Measurements from ENCODE around the gene OR5C1. TPM values are rescaled to one million over a fixed set of nuclear protein-coding genes. Genes with fewer than 3 reads are reported as not detected.

Gene OR5C1
- total and polyA plus RNA-seq, 2 of the 13 experiments (the other 11 are each of a cell fraction or from before 2014, with no cell fraction given), result not detected

DNA sequence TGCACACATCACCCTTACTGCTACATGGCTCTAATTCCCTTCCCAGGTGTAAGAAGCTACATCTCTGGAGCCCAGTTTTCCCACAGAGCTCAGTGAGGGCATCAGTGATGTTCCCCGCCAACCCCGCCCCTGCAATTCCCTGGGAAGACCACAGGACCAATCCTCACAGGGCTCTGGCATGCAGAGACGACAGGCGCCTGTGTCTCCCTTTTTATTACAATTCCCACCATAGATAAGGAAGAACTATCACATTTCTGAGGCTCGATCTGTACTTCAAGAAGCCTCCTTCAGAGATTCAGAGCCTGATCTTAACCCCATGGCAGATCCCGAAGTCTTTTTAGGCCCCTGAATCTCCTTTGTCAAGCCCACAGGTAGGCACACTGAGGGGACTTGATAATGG lies 46.7 kb upstream of the OR5C1 start, which contains the start of gene OR1L6:
TSS of gene OR1L6 (plus strand) at position 301 of the 400 bp plus-strand sequence. CDS start 7,545 bp downstream, outside the sequence.
- no peak within 1 kb of the TSS for H3K4me3 ChIP-seq (replicated peaks in 1 of 3; ENCODE audit: insufficient read depth in 1 of 3, low read depth in 2 of 3, low read length in 3 of 3)
- no peaks in the 10 kb centered on the region for H4K20me1 ChIP-seq (ENCODE audit: insufficient read depth, low read length)
- in situ Hi-C loops (cut with HindIII; ENCODE audit: extremely low pct_ligation_motif_present, low pct_unique_long_range_greater_than_20kb) (no loop called here), intact Hi-C loops (cut with micrococcal nuclease; ENCODE audit: unreplicated experiment) (no loop called here)
- no peaks in the 10 kb centered on the region for H3K27me3 ChIP-seq (ENCODE audit: control insufficient read depth in 1 of 2, insufficient read depth in 2 of 2, low read length in 2 of 2)
- ATAC-seq, result no peak
- H3K36me3 ChIP-seq (replicated peaks in 1 of 2; ENCODE audit: control insufficient read depth in 1 of 2, insufficient read depth in 2 of 2, low read length in 2 of 2), result no peaks in the 10 kb centered on the region
- H3K9me3 ChIP-seq (ENCODE audit: low read length), result no peaks in the 10 kb centered on the region
- H3K4me2 ChIP-seq (ENCODE audit: low read depth, low read length), result no peak within 1 kb of the TSS
- no peaks in the 10 kb centered on the region for H3K79me2 ChIP-seq (ENCODE audit: insufficient read depth, low read length)
- H3K4me1 ChIP-seq (ENCODE audit: insufficient read depth, low read length), result no peaks in the 10 kb centered on the region
- WGBS (ENCODE audit: low lambda C conversion rate), result 0% methylated on average over 3 of the region's 6 CpGs
- ChIA-PET CTCF (ENCODE audit: low intra/inter-chr PET ratio, low total read pairs) (no interaction called here), POLR2A (no interaction called here)
- BruUV-seq (replicated peaks), result no TSS peak
- no peak for FAIRE-seq
- TF ChIP-seq, protein P1, sequence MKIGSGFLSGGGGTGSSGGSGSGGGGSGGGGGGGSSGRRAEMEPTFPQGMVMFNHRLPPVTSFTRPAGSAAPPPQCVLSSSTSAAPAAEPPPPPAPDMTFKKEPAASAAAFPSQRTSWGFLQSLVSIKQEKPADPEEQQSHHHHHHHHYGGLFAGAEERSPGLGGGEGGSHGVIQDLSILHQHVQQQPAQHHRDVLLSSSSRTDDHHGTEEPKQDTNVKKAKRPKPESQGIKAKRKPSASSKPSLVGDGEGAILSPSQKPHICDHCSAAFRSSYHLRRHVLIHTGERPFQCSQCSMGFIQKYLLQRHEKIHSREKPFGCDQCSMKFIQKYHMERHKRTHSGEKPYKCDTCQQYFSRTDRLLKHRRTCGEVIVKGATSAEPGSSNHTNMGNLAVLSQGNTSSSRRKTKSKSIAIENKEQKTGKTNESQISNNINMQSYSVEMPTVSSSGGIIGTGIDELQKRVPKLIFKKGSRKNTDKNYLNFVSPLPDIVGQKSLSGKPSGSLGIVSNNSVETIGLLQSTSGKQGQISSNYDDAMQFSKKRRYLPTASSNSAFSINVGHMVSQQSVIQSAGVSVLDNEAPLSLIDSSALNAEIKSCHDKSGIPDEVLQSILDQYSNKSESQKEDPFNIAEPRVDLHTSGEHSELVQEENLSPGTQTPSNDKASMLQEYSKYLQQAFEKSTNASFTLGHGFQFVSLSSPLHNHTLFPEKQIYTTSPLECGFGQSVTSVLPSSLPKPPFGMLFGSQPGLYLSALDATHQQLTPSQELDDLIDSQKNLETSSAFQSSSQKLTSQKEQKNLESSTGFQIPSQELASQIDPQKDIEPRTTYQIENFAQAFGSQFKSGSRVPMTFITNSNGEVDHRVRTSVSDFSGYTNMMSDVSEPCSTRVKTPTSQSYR (CRISPR knock-in tag; IDR thresholded peaks at IDR 0.05; ENCODE audit: borderline replicate concordance), result no peak
- TF ChIP-seq, protein P2, sequence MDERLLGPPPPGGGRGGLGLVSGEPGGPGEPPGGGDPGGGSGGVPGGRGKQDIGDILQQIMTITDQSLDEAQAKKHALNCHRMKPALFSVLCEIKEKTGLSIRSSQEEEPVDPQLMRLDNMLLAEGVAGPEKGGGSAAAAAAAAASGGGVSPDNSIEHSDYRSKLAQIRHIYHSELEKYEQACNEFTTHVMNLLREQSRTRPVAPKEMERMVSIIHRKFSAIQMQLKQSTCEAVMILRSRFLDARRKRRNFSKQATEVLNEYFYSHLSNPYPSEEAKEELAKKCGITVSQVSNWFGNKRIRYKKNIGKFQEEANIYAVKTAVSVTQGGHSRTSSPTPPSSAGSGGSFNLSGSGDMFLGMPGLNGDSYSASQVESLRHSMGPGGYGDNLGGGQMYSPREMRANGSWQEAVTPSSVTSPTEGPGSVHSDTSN (CRISPR knock-in tag; IDR thresholded peaks at IDR 0.05), result no peak
- TF ChIP-seq IKZF1 (IDR thresholded peaks at IDR 0.05), result no peak
- no peak for TF ChIP-seq ZNF616 (CRISPR knock-in tag; IDR thresholded peaks at IDR 0.05; ENCODE audit: low read depth)
- TF ChIP-seq ZNF160 (CRISPR knock-in tag; IDR thresholded peaks at IDR 0.05), result no peak
- TF ChIP-seq, protein P3, sequence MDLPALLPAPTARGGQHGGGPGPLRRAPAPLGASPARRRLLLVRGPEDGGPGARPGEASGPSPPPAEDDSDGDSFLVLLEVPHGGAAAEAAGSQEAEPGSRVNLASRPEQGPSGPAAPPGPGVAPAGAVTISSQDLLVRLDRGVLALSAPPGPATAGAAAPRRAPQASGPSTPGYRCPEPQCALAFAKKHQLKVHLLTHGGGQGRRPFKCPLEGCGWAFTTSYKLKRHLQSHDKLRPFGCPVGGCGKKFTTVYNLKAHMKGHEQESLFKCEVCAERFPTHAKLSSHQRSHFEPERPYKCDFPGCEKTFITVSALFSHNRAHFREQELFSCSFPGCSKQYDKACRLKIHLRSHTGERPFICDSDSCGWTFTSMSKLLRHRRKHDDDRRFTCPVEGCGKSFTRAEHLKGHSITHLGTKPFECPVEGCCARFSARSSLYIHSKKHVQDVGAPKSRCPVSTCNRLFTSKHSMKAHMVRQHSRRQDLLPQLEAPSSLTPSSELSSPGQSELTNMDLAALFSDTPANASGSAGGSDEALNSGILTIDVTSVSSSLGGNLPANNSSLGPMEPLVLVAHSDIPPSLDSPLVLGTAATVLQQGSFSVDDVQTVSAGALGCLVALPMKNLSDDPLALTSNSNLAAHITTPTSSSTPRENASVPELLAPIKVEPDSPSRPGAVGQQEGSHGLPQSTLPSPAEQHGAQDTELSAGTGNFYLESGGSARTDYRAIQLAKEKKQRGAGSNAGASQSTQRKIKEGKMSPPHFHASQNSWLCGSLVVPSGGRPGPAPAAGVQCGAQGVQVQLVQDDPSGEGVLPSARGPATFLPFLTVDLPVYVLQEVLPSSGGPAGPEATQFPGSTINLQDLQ (CRISPR knock-in tag; IDR thresholded peaks at IDR 0.05), result no peak
- no peak for TF ChIP-seq ZBTB7B (CRISPR knock-in tag; IDR thresholded peaks at IDR 0.05)
- TF ChIP-seq ZBTB42 (CRISPR knock-in tag; IDR thresholded peaks at IDR 0.05), result no peak
- H2AFZ ChIP-seq (ENCODE audit: low read length), result no peak within 1 kb of the TSS
- DNase-seq (ENCODE audit: low spot score), result no peak
- H3K27ac ChIP-seq (ENCODE audit: extremely low read length, insufficient read depth, low read length), result no peak within 1 kb of the TSS
- no peak within 1 kb of the TSS for H3K9ac ChIP-seq (ENCODE audit: insufficient read depth, low read depth, low read length)
